Left lung (tissue), 10 donors: ENCODE measurements around the gene CCS. TPM values are rescaled to one million over a fixed set of nuclear protein-coding genes. Genes with fewer than 3 reads are reported as not detected.

Experiments used
- ATAC-seq: fragments of 200-7000 bp; cut with Tn5 transposase; one replicate; pipeline ENCODE4 v1.9.1; 2020; ENCODE audit warnings: moderate library complexity
- DNase-seq, 4 donors: peaks; one replicate each; pipeline ENCODE4 v3.0.0-alpha.2; 2013 to 2020
- H3K27ac ChIP-seq, 2 donors: fragments of 200-600 bp; sonication (generic) in 1 of 2; one replicate each; pipeline versions ENCODE4 v1.5.0 to v1.8.0; 2020 to 2021
- H3K27me3 ChIP-seq, 2 donors: fragments of 200-600 bp; sonication (generic) in 1 of 2; one replicate each; pipeline versions ENCODE4 v1.5.0 to v1.8.0; 2020 to 2021
- H3K36me3 ChIP-seq, 2 donors: fragments of 200-600 bp; sonication (generic) in 1 of 2; one replicate each; pipeline versions ENCODE4 v1.5.0 to v1.8.0; 2020 to 2021
- H3K4me1 ChIP-seq, 2 donors: fragments of 200-600 bp; one replicate each; pipeline ENCODE4 v1.8.0; 2021
- H3K4me3 ChIP-seq, 2 donors: fragments of 200-600 bp; sonication (generic) in 1 of 2; one replicate each; pipeline versions ENCODE4 v1.5.0 to v1.8.0; 2020 to 2021; ENCODE audit warnings: mild to moderate bottlenecking in 1 of 2
- H3K9me3 ChIP-seq, 2 donors: fragments of 200-600 bp; sonication (generic) in 1 of 2; one replicate each; pipeline versions ENCODE4 v1.5.0 to v1.8.0; 2020 to 2021
- CTCF ChIP-seq, 2 donors: fragments of 200-600 bp; sonication (generic) in 1 of 2; IDR thresholded peaks; one replicate each; pipeline versions ENCODE4 v1.5.0 to v1.8.0; 2021; ENCODE audit warnings: antibody characterized with exemption in 2 of 2
- intact Hi-C, 2 donors: fragments of 100-400 bp; cut with DNase I; formaldehyde crosslinking; loops; one replicate each; pipeline versions ENCODE4 v1.11.2 to v1.14.2; 2022
- polyA plus RNA-seq, 6 donors: library from polyadenylated mRNA; unstranded; fragments of 120-200 nt; gene quantifications; one replicate each; pipeline ENCODE4 v1.2.1, GENCODE V29; 2013; ENCODE audit not compliant: insufficient read length in 6 of 6
- total RNA-seq, 2 donors: library from RNA; stranded (reverse); fragmentation: NEBNext Ultra II Directional; extraction: Animal tissue kit (Norgen Biotek cat#: 25700); gene quantifications; one replicate each; pipeline ENCODE4 v1.2.1, GENCODE V29; 2021
- donor health status: DM: no; HTN: yes; CAD: no.
- donor health status: DM: no; HTN: no; CAD: no.

The CCS gene
- total and polyA plus RNA-seq, 8 donors: 29.0 to 101 (median 82.0) TPM

DNA sequence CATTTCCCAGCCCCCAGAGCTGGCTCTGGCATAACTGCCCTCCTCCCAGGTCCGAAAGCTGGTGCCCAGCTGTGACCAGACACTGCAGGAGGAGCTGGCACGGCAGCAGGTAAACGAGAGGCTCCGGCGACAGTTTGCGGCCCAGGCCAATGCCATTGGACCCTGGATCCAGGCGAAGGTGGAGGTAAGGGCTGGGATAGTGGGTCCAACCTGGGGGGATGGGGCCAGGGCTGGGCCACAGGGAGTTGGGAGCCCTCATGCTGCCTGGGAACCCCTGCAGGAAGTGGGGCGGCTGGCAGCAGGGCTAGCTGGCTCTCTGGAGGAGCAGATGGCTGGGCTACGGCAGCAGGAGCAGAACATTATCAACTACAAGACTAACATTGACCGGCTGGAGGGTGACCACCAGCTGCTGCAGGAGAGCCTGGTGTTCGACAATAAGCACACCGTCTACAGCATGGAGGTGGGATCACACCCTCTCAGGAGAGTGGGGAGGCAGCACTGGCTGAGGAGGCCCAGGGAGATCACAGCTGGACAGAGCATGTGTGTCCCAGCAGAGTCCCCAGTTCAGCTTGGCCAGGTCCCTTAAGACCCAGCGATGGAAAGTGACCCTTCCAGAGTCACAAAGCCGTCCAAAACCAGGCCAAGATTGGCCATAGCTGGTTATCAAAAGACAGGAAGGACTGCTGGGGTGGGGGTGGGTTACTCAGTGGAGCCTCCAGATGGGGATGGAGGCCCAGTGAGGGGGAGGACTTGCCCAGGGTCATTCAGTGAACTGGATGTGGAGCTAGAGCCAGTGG is 31.6 kb upstream of the CCS start:
- no peak for TF ChIP-seq CTCF (IDR thresholded peaks at IDR 0.05)
- peaks cover 0 to 26% of the 10 kb centered on the region in 2 donors for H3K27me3 ChIP-seq
- no peaks in the 10 kb centered on the region for H3K36me3 ChIP-seq
- H3K4me3 ChIP-seq: no peak overlapping the region
- peaks cover 4 to 8% of the 10 kb centered on the region in 2 donors for H3K4me1 ChIP-seq
- DNase-seq: peak in 1 of 4 donors; percentile 55
- H3K27ac ChIP-seq: no peak overlapping the region
- no peak for ATAC-seq
- intact Hi-C loops: no loop called here
- H3K9me3 ChIP-seq: no peaks in the 10 kb centered on the region

DNA sequence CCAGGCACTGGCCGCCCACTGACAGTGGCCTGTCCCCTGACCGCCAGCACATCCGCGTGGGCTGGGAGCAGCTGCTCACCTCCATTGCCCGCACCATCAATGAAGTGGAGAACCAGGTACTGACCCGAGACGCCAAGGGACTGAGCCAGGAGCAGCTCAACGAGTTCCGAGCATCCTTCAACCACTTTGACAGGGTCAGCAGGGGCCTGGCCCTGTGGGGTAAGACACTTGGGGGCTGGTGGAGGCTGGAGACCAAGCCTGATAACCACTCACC is 31.1 kb upstream of the CCS start:
- H3K4me1 ChIP-seq: peaks cover 4 to 8% of the 10 kb centered on the region in 2 donors
- DNase-seq (peak in 1 of 4 donors; percentile 49), ATAC-seq (no peak)
- no peak overlapping the region for H3K4me3 ChIP-seq
- no peak overlapping the region for H3K27ac ChIP-seq
- intact Hi-C loops: no loop called here
- H3K36me3 ChIP-seq: no peaks in the 10 kb centered on the region
- no peak for TF ChIP-seq CTCF (IDR thresholded peaks at IDR 0.05)
- H3K9me3 ChIP-seq: no peaks in the 10 kb centered on the region
- peaks cover 0 to 26% of the 10 kb centered on the region in 2 donors for H3K27me3 ChIP-seq

DNA sequence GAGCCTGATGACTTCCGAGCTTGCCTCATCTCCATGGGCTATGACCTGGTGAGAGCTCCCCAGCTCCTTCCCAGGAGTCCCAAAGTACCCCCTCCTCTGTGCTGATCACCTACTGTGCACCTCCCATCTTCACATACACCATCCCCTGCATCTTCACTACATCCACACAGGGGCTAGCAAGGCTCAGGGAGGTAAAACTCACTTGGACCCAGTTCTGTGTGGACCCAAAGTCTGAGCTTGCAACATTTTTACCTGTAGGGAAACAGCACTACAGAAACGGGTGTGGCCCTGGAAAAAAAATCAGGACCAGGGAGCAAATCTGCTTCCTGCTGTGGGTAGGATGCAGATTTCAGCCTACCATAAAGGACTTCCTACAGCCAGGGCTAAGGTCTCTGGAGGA is 30.7 kb upstream of the CCS start:
- no peak for TF ChIP-seq CTCF (IDR thresholded peaks at IDR 0.05)
- ATAC-seq (no peak), DNase-seq (no peak)
- Histone ChIP-seq H3K27me3 (peaks cover 0 to 25% of the 10 kb centered on the region in 2 donors), H3K4me3 (no peak overlapping the region), H3K4me1 (peaks cover 4 to 8% of the 10 kb centered on the region in 2 donors), H3K9me3 (no peaks in the 10 kb centered on the region), H3K36me3 (no peaks in the 10 kb centered on the region), H3K27ac (no peak overlapping the region)
- intact Hi-C loops: no loop called here

- no peaks in the 10 kb centered on the region for H3K36me3 ChIP-seq
- no peak overlapping the region for H3K4me3 ChIP-seq
- no peak overlapping the region for H3K27ac ChIP-seq
- no peak for ATAC-seq
- H3K4me1 ChIP-seq: peaks cover 4 to 14% of the 10 kb centered on the region in 2 donors
- intact Hi-C loops: no loop called here
- TF ChIP-seq CTCF (IDR thresholded peaks at IDR 0.05): no peak
- DNase-seq: peak in 1 of 4 donors; percentile 59
- H3K27me3 ChIP-seq: peaks cover 0 to 25% of the 10 kb centered on the region in 2 donors
- H3K9me3 ChIP-seq: no peaks in the 10 kb centered on the region
Observed at GRCh38 chr11:66562907-66563583, 29.9 kb upstream of the CCS start.

GRCh38 chr11:66563832-66564231 is 29.2 kb upstream of the CCS start:
- TF ChIP-seq CTCF (IDR thresholded peaks at IDR 0.05): no peak
- intact Hi-C loops: no loop called here
- DNase-seq: peak in 1 of 4 donors; percentile 46
- H3K27ac ChIP-seq: no peak overlapping the region
- H3K9me3 ChIP-seq: no peaks in the 10 kb centered on the region
- no peaks in the 10 kb centered on the region for H3K36me3 ChIP-seq
- no peak overlapping the region for H3K4me3 ChIP-seq
- no peak for ATAC-seq
- peaks cover 2 to 21% of the 10 kb centered on the region in 2 donors for H3K4me1 ChIP-seq
- peaks cover 0 to 25% of the 10 kb centered on the region in 2 donors for H3K27me3 ChIP-seq
